ENCODE data around the gene ADARB1.

DNA sequence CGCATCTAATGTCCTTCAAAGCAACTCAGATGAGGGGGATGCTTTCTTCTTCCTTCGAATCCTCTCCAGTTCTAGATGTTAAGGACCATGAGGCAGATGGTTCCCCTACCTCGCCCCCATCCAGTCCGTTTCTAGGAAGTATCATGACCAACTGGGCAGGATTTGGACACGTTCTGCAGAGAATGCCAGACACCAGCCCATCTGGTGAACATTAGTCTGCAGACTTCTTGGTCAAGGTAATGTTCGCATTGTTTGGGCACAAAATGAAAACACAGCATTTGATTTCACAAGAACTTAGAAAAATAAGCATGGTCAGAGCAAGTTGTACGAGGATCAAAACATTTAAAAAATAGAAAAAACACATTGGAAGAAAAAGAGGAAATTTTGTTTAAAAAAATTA is 25.4 kb upstream of the ADARB1 start:
- TF ChIP-seq, protein P1, sequence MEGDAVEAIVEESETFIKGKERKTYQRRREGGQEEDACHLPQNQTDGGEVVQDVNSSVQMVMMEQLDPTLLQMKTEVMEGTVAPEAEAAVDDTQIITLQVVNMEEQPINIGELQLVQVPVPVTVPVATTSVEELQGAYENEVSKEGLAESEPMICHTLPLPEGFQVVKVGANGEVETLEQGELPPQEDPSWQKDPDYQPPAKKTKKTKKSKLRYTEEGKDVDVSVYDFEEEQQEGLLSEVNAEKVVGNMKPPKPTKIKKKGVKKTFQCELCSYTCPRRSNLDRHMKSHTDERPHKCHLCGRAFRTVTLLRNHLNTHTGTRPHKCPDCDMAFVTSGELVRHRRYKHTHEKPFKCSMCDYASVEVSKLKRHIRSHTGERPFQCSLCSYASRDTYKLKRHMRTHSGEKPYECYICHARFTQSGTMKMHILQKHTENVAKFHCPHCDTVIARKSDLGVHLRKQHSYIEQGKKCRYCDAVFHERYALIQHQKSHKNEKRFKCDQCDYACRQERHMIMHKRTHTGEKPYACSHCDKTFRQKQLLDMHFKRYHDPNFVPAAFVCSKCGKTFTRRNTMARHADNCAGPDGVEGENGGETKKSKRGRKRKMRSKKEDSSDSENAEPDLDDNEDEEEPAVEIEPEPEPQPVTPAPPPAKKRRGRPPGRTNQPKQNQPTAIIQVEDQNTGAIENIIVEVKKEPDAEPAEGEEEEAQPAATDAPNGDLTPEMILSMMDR (IDR thresholded peaks at IDR 0.05) = no peak
- no peak for TF ChIP-seq POLR2A (IDR thresholded peaks at IDR 0.05)
- no peak for TF ChIP-seq EP300 (IDR thresholded peaks at IDR 0.05)

All from ovary (tissue), 3 donors.